Body of pancreas (tissue), 4 donors: ENCODE data around the gene WDR11.

Source experiments
- POLR2A ChIP-seq, 3 donors: fragments of 450-650 bp; IDR thresholded peaks; one replicate each; pipeline ENCODE4 v1.6.1; 2016; ENCODE audit warnings: antibody characterized with exemption in 3 of 3, mild to moderate bottlenecking in 2 of 3
- TF ChIP-seq, protein P1 (sequence below), 7 experiments: fragments of 450-650 bp in 4 of 7; fragments of 200-600 bp in 3 of 7; sonication (generic) in 3 of 7; IDR thresholded peaks; one replicate each; pipeline ENCODE4 v1.5.1; 2016 to 2019; ENCODE audit warnings: antibody characterized with exemption in 7 of 7

DNA sequence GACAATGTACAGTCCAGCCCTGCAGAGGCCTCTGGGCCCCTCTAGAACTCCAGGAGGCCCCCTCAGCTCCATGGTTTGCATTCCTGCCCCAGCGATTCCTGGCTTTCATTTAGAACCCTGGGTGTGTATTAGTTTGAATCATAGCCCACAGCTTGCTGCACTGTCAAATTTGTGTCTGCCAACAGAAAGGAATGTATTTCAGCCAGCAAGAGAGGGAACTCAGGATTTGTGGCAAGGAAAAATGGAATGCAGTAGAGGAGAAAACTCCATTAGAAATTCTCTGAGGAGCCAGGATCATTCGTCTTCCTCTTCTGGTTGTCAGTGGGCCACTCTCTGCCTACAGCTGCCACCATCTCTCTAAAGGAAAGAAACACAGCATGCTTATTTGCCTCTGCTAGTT lies 27.9 kb upstream of the WDR11 start:
- TF ChIP-seq, protein P1, sequence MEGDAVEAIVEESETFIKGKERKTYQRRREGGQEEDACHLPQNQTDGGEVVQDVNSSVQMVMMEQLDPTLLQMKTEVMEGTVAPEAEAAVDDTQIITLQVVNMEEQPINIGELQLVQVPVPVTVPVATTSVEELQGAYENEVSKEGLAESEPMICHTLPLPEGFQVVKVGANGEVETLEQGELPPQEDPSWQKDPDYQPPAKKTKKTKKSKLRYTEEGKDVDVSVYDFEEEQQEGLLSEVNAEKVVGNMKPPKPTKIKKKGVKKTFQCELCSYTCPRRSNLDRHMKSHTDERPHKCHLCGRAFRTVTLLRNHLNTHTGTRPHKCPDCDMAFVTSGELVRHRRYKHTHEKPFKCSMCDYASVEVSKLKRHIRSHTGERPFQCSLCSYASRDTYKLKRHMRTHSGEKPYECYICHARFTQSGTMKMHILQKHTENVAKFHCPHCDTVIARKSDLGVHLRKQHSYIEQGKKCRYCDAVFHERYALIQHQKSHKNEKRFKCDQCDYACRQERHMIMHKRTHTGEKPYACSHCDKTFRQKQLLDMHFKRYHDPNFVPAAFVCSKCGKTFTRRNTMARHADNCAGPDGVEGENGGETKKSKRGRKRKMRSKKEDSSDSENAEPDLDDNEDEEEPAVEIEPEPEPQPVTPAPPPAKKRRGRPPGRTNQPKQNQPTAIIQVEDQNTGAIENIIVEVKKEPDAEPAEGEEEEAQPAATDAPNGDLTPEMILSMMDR (IDR thresholded peaks at IDR 0.05): no peak
- no peak for TF ChIP-seq POLR2A (IDR thresholded peaks at IDR 0.05)
